Measurements from ENCODE around the gene ALAD.
A peak's percentile ranks its signal among the peaks of the same experiment; 100 is the strongest.
"Not testable (repeated sequence)": the region's sequence is repeated elsewhere in the genome, so short reads cannot be mapped to it uniquely, and the experiment has no call there.

ALAD gene

DNA sequence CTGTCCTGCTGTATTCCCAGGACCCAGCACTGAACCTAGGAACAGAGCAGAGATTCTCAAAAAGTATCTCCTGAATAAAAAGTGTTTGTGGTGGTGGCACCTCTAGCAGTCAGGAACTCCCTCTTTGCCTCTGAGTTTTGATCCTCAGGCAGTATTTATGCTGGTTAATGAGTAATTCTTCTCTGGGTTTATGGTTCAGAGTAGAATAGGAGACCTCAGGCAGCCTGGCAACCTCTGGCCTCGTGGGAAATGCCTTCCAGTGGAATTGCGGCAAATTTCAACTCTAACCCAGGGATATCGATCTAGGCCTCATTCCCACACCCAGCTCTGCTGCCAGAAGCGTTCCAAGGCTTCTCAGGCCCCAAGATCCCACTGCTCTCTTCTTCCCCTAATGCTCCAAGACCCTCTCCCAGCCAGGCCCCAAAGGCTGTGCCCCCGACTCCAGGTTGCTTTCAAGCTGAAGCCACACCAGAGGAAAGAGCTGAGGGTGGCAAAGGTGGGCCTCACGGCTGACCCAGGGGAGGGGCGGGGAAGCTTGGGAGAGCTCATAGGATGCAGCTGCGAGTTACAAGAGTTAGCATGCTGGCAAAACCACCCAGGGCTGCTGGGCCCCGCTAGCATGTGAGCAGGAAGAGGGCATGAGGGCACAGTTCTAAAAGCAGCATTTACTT is 13.4 kb downstream of the ALAD start:
- H3K9ac ChIP-seq (ENCODE audit: low read length in 5 of 5): peak overlapping the region in 2 of 5 donors; percentile 8 to 26
- peaks cover 4 to 30% (median 25%) of the 10 kb centered on the region in 5 donors for H3K4me1 ChIP-seq (ENCODE audit: control insufficient read depth in 5 of 5, insufficient read depth in 5 of 5, low read length in 5 of 5)
- H3K9me3 ChIP-seq (ENCODE audit: control insufficient read depth in 5 of 5, low read length in 5 of 5): no peaks in the 10 kb centered on the region
- peak overlapping the region; percentile 49 for H3K27ac ChIP-seq (ENCODE audit: low read depth, low read length)
- H3K36me3 ChIP-seq (ENCODE audit: control insufficient read depth in 5 of 5, insufficient read depth in 5 of 5, low read length in 5 of 5): peaks cover 4 to 61% (median 57%) of the 10 kb centered on the region in 5 donors
- no peak overlapping the region for H3K4me3 ChIP-seq (ENCODE audit: low read depth in 1 of 5, low read length in 5 of 5)
- no peaks in the 10 kb centered on the region for H3K27me3 ChIP-seq (ENCODE audit: control insufficient read depth in 5 of 5, insufficient read depth in 4 of 5, low read length in 5 of 5)

DNA sequence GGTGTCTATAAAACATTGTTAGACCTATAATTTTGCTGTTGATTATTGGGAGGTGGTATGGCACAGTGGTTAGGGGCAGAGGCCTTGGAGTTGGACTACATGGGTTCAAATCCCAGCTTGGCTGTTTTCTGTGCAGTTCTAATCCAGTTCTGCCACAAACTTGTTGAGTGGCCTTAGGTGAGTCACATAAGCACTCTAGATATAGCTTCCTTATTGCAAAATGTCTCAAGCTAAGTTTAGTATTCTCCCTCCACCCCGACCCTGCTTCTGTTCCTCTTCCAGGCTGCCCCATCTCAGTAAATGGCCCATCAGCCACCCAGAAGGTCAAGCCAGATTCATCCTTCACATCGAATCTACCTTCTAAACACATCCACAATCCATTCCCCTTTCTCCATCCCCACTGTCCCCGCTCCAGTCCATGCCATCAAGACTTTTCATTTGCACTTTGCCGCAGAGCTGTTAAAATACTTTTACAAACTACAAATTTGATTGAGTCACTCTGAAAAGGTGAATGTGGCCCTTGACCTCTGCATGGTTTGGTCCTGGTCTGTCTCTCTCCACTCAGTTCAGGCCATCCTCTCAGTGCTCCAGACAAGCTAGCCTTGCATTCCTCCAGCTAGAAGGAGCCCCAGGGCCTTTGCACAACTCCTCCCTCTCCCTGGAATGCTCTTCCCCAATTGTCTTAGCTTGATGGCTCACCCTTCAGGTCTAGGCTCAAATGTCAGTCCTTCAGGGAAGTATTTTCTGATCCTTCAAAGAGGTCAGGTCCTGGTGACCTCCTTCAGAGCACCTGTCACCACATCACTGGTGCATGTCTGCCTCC is 14.3 kb downstream of the ALAD start:
- H3K4me3 ChIP-seq (ENCODE audit: low read depth in 1 of 5, low read length in 5 of 5): no peak overlapping the region
- H3K4me1 ChIP-seq (ENCODE audit: control insufficient read depth in 5 of 5, insufficient read depth in 5 of 5, low read length in 5 of 5): peaks cover 4 to 30% (median 25%) of the 10 kb centered on the region in 5 donors
- H3K27ac ChIP-seq (ENCODE audit: low read depth, low read length): peak overlapping the region; percentile 49
- H3K9ac ChIP-seq (ENCODE audit: low read length in 5 of 5): no peak overlapping the region
- H3K36me3 ChIP-seq (ENCODE audit: control insufficient read depth in 5 of 5, insufficient read depth in 5 of 5, low read length in 5 of 5): peaks cover 0 to 52% (median 49%) of the 10 kb centered on the region in 5 donors
- no peaks in the 10 kb centered on the region for H3K27me3 ChIP-seq (ENCODE audit: control insufficient read depth in 5 of 5, insufficient read depth in 4 of 5, low read length in 5 of 5)
- H3K9me3 ChIP-seq (ENCODE audit: control insufficient read depth in 5 of 5, low read length in 5 of 5): no peaks in the 10 kb centered on the region

DNA sequence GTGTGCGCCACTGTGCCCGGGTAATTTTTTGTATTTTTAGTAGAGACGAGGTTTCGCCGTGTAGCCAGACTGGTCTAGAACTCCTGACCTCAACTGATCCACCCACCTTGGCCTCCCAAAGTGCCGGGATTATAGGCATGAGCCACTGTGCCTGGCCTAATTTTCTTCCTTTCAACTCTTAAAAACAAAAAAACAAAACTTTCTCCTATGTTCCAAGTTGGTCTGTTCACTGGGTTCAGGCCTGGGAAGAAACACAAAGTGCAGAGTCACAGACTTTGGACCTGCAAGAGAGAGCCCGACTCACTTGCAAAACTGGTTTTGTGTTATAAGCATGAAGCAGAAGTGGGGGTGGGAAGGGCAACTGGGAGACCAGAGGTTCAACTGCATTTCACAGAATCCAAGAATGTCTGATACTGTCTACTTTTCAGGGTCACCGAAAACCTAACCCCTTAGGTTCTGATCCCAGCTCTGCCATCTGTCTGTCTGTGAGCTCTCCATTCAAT is 19.1 kb downstream of the ALAD start:
- no peaks in the 10 kb centered on the region for H3K9me3 ChIP-seq (ENCODE audit: control insufficient read depth in 5 of 5, low read length in 5 of 5)
- H3K4me1 ChIP-seq (ENCODE audit: control insufficient read depth in 5 of 5, insufficient read depth in 5 of 5, low read length in 5 of 5): peaks cover 0 to 9% (median 3%) of the 10 kb centered on the region in 5 donors

DNA sequence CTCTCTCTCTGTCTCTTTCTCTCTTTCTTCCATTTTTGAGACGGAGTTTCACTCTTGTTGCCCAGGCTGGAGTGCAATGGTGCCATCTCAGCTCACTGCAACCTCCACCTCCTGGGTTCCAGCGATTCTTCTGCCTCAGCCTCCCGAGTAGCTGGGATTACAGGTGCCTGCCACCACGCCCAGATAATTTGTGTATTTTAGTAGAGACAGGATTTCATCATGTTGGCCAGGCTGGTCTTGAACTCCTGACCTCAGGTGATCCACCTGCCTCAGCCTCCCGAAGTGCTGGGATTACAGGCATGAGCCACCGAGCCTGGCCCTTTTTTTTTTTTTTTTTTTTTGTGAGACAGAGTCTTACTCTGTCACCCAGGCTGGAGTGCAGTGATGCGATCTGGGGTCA is 19.6 kb downstream of the ALAD start:
- H3K4me3 ChIP-seq (ENCODE audit: low read depth in 1 of 5, low read length in 5 of 5); H3K27me3 ChIP-seq (ENCODE audit: control insufficient read depth in 5 of 5, insufficient read depth in 4 of 5, low read length in 5 of 5); H3K27ac ChIP-seq (ENCODE audit: low read depth, low read length); H3K9me3 ChIP-seq (ENCODE audit: control insufficient read depth in 5 of 5, low read length in 5 of 5); H3K9ac ChIP-seq (ENCODE audit: low read length in 5 of 5); H3K4me1 ChIP-seq (ENCODE audit: control insufficient read depth in 5 of 5, insufficient read depth in 5 of 5, low read length in 5 of 5); H3K36me3 ChIP-seq (ENCODE audit: control insufficient read depth in 5 of 5, insufficient read depth in 5 of 5, low read length in 5 of 5): not testable (repeated sequence)

More for the DNA sequence above, 19.1 kb downstream of the ALAD start:
- H3K27ac ChIP-seq (ENCODE audit: low read depth, low read length): no peak overlapping the region
- no peak overlapping the region for H3K4me3 ChIP-seq (ENCODE audit: low read depth in 1 of 5, low read length in 5 of 5)
- no peaks in the 10 kb centered on the region for H3K27me3 ChIP-seq (ENCODE audit: control insufficient read depth in 5 of 5, insufficient read depth in 4 of 5, low read length in 5 of 5)
- H3K9ac ChIP-seq (ENCODE audit: low read length in 5 of 5): no peak overlapping the region
- peaks cover 0 to 6% (median 4%) of the 10 kb centered on the region in 5 donors for H3K36me3 ChIP-seq (ENCODE audit: control insufficient read depth in 5 of 5, insufficient read depth in 5 of 5, low read length in 5 of 5)

DNA sequence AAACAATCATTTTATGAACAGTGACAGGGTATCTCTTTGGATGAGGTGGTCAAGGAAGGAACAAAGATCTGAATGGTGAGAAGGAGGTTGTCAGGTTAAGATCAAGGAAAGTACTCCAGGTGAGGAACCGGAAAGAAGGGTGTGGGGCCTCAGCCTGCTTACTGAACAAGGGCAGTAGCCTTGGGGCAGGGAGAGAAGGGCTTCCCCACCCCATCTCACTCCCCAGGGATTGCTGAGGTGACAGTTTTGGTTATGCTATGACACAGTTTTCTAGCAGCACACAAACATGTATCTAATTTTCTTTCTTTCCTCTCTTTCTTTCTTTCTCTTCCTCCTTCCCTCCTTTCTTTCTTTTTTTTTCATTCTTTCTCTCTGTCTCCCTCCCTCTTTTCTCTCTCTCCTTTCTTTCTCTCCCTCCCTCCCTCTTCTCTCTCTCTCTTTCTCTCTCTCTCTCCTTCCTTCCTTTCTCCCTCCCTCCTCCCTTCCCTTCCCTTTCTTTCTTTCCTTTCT is 20.2 kb downstream of the ALAD start:
- H3K36me3 ChIP-seq (ENCODE audit: control insufficient read depth in 5 of 5, insufficient read depth in 5 of 5, low read length in 5 of 5): peaks cover 0 to 2% (median 0%) of the 10 kb centered on the region in 5 donors
- no peaks in the 10 kb centered on the region for H3K9me3 ChIP-seq (ENCODE audit: control insufficient read depth in 5 of 5, low read length in 5 of 5)
- H3K4me3 ChIP-seq (ENCODE audit: low read depth in 1 of 5, low read length in 5 of 5): no peak overlapping the region
- H3K4me1 ChIP-seq (ENCODE audit: control insufficient read depth in 5 of 5, insufficient read depth in 5 of 5, low read length in 5 of 5): peaks cover 0 to 8% (median 3%) of the 10 kb centered on the region in 5 donors
- no peaks in the 10 kb centered on the region for H3K27me3 ChIP-seq (ENCODE audit: control insufficient read depth in 5 of 5, insufficient read depth in 4 of 5, low read length in 5 of 5)
- H3K9ac ChIP-seq (ENCODE audit: low read length in 5 of 5): no peak overlapping the region
- H3K27ac ChIP-seq (ENCODE audit: low read depth, low read length): no peak overlapping the region

DNA sequence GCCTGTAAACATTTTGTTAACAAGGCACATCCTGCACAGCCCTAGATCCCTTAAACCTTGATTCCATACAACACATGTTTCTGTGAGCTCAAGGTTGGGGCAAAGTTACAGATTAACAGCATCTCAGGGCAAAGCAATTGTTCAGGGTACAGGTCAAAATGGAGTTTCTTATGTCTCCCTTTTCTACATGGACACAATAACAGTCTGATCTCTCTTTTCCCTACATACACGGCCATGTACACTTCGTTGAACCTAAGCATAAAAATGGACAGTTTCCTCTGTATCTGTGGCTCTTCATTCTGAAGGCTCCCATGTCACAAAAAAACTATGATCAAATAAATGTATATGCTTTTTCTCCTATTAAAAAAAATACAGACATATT is 21.3 kb downstream of the ALAD start:
- H3K27me3 ChIP-seq (ENCODE audit: control insufficient read depth in 5 of 5, insufficient read depth in 4 of 5, low read length in 5 of 5); H3K9me3 ChIP-seq (ENCODE audit: control insufficient read depth in 5 of 5, low read length in 5 of 5); H3K4me3 ChIP-seq (ENCODE audit: low read depth in 1 of 5, low read length in 5 of 5); H3K27ac ChIP-seq (ENCODE audit: low read depth, low read length); H3K9ac ChIP-seq (ENCODE audit: low read length in 5 of 5); H3K36me3 ChIP-seq (ENCODE audit: control insufficient read depth in 5 of 5, insufficient read depth in 5 of 5, low read length in 5 of 5): not testable (repeated sequence)
- H3K4me1 ChIP-seq (ENCODE audit: control insufficient read depth in 5 of 5, insufficient read depth in 5 of 5, low read length in 5 of 5): peaks cover 0 to 17% (median 11%) of the 10 kb centered on the region in 5 donors

DNA sequence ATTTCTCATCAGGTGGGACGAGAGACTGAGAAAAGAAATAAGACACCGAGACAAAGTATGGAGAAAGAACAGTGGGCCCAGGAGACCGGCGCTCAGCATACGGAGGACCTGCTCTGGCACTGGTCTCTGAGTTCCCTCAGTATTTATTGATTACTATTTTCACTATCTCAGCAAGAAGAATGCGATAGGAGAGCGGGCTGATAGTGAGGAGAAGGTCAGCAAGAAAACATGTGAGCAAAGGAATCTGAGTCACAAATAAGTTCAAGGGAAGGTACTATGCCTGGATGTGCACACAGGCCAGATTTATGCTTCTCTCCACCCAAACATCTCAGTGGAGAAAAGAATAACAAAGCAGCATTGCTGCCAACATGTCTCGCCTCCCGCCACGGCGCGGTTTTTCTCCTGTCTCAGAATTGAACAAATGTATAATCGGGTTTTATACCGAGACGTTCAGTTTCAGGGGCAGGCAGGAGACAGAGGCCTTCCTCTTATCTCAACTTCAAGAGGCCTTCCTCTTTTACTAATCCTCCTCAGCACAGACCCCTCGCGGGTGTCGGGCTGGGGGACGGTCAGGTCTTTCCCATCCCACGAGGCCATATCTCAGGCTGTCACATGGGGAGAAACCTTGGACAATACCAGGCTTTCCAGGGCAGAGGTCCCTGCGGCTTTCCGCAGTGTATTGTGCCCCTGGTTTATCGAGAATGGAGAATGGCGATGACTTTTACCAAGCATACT is 21.8 kb downstream of the ALAD start:
- not testable (repeated sequence) for H3K27me3 ChIP-seq (ENCODE audit: control insufficient read depth in 5 of 5, insufficient read depth in 4 of 5, low read length in 5 of 5); H3K9me3 ChIP-seq (ENCODE audit: control insufficient read depth in 5 of 5, low read length in 5 of 5); H3K27ac ChIP-seq (ENCODE audit: low read depth, low read length); H3K4me3 ChIP-seq (ENCODE audit: low read depth in 1 of 5, low read length in 5 of 5); H3K9ac ChIP-seq (ENCODE audit: low read length in 5 of 5); H3K36me3 ChIP-seq (ENCODE audit: control insufficient read depth in 5 of 5, insufficient read depth in 5 of 5, low read length in 5 of 5)
- H3K4me1 ChIP-seq (ENCODE audit: control insufficient read depth in 5 of 5, insufficient read depth in 5 of 5, low read length in 5 of 5): peaks cover 0 to 17% (median 11%) of the 10 kb centered on the region in 5 donors

DNA sequence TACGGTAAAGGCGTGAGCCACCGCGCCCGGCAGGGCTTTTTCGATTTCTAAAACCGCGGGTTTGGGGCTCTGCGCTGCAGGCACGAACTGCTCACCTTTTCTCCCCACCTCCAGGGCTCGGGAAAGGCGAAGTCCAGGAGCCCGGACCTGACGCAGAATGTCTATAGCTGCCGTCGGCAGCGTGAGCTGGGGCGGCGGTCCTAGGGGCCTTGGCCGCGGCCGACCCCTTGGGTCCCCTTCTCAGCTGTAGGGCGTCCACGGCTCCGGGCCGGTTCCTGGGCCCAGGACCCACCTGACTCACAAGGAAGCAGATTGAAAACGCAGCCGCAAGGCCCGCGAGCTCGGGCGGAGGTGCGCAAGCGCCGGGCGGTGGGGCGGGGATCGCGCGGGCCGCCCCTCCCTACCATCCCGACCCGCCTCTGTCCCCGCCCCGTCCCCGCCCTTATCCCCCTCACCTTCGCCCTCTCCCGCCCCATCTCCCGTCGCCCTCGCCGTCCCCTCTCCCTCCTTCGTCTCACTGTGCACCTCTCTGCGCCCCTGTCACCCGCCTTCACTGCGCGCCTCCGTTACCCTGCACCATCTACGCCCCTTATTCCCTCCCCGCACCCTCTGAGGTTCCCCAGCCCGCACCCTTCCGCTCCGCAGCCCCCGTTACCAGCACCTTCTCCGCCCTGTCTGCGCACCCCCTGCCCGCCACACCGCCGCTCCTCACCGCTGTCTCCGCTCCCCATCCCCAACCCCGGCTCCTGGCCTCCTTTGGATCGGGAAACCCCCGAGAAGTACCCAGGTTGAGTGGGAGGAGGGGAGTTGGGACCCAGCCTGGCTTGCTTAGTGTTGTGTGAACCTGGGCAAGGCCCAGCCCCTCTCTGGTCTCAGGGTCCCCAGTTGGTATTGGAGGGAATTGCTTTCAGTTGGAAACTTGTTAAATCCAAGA is 24.2 kb downstream of the ALAD start, which contains the start of gene HDHD3:
HDHD3 (minus strand) TSS at position 353 of the 934 bp plus-strand sequence. CDS start 2,632 bp downstream, outside the sequence.
- Histone ChIP-seq H3K4me1 (ENCODE audit: control insufficient read depth in 5 of 5, insufficient read depth in 5 of 5, low read length in 5 of 5) (peaks cover 0 to 20% (median 11%) of the 10 kb centered on the region in 5 donors), H3K36me3 (ENCODE audit: control insufficient read depth in 5 of 5, insufficient read depth in 5 of 5, low read length in 5 of 5) (peaks cover 0 to 22% (median 16%) of the 10 kb centered on the region in 5 donors), H3K9me3 (ENCODE audit: control insufficient read depth in 5 of 5, low read length in 5 of 5) (no peaks in the 10 kb centered on the region), H3K9ac (ENCODE audit: low read length in 5 of 5) (peak within 1 kb of the TSS; percentile 56 to 91 (median 80)), H3K27me3 (ENCODE audit: control insufficient read depth in 5 of 5, insufficient read depth in 4 of 5, low read length in 5 of 5) (no peaks in the 10 kb centered on the region), H3K4me3 (ENCODE audit: low read depth in 1 of 5, low read length in 5 of 5) (peak within 1 kb of the TSS; percentile 73 to 86 (median 79)), H3K27ac (ENCODE audit: low read depth, low read length) (peak within 1 kb of the TSS; percentile 69)

Measured in subcutaneous abdominal adipose tissue (tissue), 5 donors.